Fibroblast of lung (primary cell): Measurements from ENCODE around the gene TBK1. TPM values are rescaled to one million over a fixed set of nuclear protein-coding genes. Genes with fewer than 3 reads are reported as not detected.

Experiments used
- DNase-seq, 2 donors: peaks; one replicate each; pipeline versions ENCODE4 v3.0.0 to v3.0.0-alpha.2; 2010; ENCODE audit warnings: low read depth in 2 of 2
- H2AFZ ChIP-seq: 2 replicates; pipeline ENCODE4 v1.5.1; 2012; ENCODE audit warnings: low read length, control low read depth, inconsistent platforms
- H3K27ac ChIP-seq: 2 replicates; pipeline ENCODE4 v1.5.1; 2011; ENCODE audit warnings: low read length, control low read depth; ENCODE audit not compliant: insufficient read depth
- H3K27me3 ChIP-seq: 2 replicates; pipeline ENCODE4 v1.5.1; 2011; ENCODE audit warnings: mild to moderate bottlenecking, low read length; ENCODE audit not compliant: control insufficient read depth, insufficient read depth
- H3K36me3 ChIP-seq: 2 replicates; pipeline ENCODE4 v1.5.1; 2011; ENCODE audit warnings: low read length; ENCODE audit not compliant: control insufficient read depth, insufficient read depth
- H3K4me1 ChIP-seq: 2 replicates; pipeline ENCODE4 v1.5.1; 2011; ENCODE audit warnings: low read length; ENCODE audit not compliant: control insufficient read depth, insufficient read depth; ENCODE audit errors: extremely low read depth
- H3K4me2 ChIP-seq: 2 replicates; pipeline ENCODE4 v1.5.1; 2011; ENCODE audit warnings: low read length, control low read depth; ENCODE audit not compliant: insufficient read depth; ENCODE audit errors: extremely low read depth
- H3K4me3 ChIP-seq, 4 experiments: fragments of 200-600 bp in 1 of 4; sonication (generic) in 1 of 4; replicated peaks in 1 of 4; 2 replicates each; pipeline ENCODE4 v1.5.1; 2011 to 2016; ENCODE audit warnings: low read length in 4 of 4, low read depth in 3 of 4, mild to moderate bottlenecking in 3 of 4, control low read depth in 2 of 4, inconsistent platforms in 1 of 4, mixed read lengths in 1 of 4; ENCODE audit not compliant: insufficient read depth in 1 of 4; ENCODE audit errors: control extremely low read depth in 1 of 4
- H3K79me2 ChIP-seq: 2 replicates; pipeline ENCODE4 v1.5.1; 2012; ENCODE audit warnings: mild to moderate bottlenecking, low read length, inconsistent platforms; ENCODE audit not compliant: control insufficient read depth, insufficient read depth
- H3K9ac ChIP-seq: 2 replicates; pipeline ENCODE4 v1.5.1; 2011; ENCODE audit warnings: mild to moderate bottlenecking, low read length, control low read depth; ENCODE audit not compliant: insufficient read depth
- H3K9me3 ChIP-seq: 2 replicates; pipeline ENCODE4 v1.5.1; 2012; ENCODE audit warnings: low read depth, low read length; ENCODE audit not compliant: control insufficient read depth, insufficient read depth
- H4K20me1 ChIP-seq: 2 replicates; pipeline ENCODE4 v1.5.1; 2011; ENCODE audit warnings: low read length; ENCODE audit not compliant: control insufficient read depth, insufficient read depth; ENCODE audit errors: extremely low read depth
- CTCF ChIP-seq, 2 donors: IDR thresholded peaks in 1 of 2; conservative IDR thresholded peaks in 1 of 2; 1 replicate in 1 of 2; 2 replicates in 1 of 2; pipeline ENCODE4 v1.5.1; 2011 to 2012; ENCODE audit warnings: low read length in 2 of 2, control low read depth in 1 of 2, inconsistent platforms in 1 of 2, low read depth in 1 of 2, mild to moderate bottlenecking in 1 of 2
- EZH2 ChIP-seq: IDR thresholded peaks from 2 replicates; pipeline ENCODE4 v1.5.1; 2012; ENCODE audit warnings: low read length, control low read depth, mild to moderate bottlenecking; ENCODE audit errors: missing control alignments
- polyA plus RNA-seq, 2 donors: library from polyadenylated mRNA; depleted of rRNA in 1 of 2; stranded (reverse) in 1 of 2; unstranded in 1 of 2; fragments of >200 nt; gene quantifications; 2 replicates each; pipeline ENCODE4 v1.2.1, GENCODE V29; 2011 to 2012; ENCODE audit warnings: missing spikeins in 1 of 2
- total RNA-seq: library from RNA; depleted of rRNA; stranded (reverse); fragments of >200 nt; gene quantifications from 2 replicates; pipeline ENCODE4 v1.2.1, GENCODE V29; 2014

The TBK1 gene
- total and polyA plus RNA-seq, 2 donors (not counting 1 experiment from before 2014, with no cell fraction given), result 26.5 to 42.9 TPM

DNA sequence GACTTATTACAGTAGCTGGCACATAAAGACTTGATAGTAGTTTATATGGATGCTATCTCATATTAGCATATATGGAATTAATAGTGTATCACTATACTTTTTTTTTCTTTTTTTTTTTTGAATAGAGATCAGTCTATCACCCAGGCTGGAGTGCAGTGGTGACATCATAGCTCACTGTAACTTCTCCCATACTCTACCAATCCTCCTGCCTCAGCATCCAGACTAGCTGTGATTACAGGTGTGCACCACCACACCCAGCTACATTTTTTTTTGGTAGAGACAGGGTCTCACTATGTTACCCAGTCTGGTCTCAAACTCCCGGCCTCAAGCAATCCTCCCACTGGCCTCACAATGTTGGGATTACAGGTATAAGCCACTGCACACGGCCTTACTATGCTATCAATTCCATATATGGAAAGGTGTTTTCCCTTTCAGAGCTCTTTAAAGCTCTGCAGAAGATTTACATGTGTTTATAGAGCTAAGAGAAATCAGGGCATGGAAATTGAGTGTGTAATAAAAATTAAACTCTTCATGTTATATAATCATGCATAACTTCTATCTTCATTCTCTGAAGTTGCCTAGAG, 1.8 kb upstream of the TBK1 start:
- no peak overlapping the region for H3K27ac ChIP-seq

GRCh38 chr12:64450711-64451486, 1.0 kb upstream of the TBK1 start:
- peak; percentile 19 to 21 for DNase-seq
- peak overlapping the region; percentile 85 to 98 (median 94) for H3K4me3 ChIP-seq
- H3K9ac ChIP-seq, result no peak overlapping the region
- peaks cover 3% of the 10 kb centered on the region for H3K36me3 ChIP-seq
- H3K27me3 ChIP-seq, result no peaks in the 10 kb centered on the region
- H3K9me3 ChIP-seq, result no peaks in the 10 kb centered on the region
- H3K79me2 ChIP-seq, result peaks cover 31% of the 10 kb centered on the region
- no peaks in the 10 kb centered on the region for H4K20me1 ChIP-seq
- peak overlapping the region; percentile 77 for H3K4me2 ChIP-seq
- H3K27ac ChIP-seq, result peak overlapping the region; percentile 100
- H2AFZ ChIP-seq, result no peak overlapping the region
- no peak for TF ChIP-seq EZH2
- TF ChIP-seq CTCF (conservative IDR thresholded peaks at IDR 0.05 in 1 of 2, IDR thresholded peaks at IDR 0.05 in 1 of 2; ENCODE audit: low read depth in 1 of 2, low read length in 2 of 2), result no peak
- peaks cover 2% of the 10 kb centered on the region for H3K4me1 ChIP-seq

More for the DNA sequence above, 1.8 kb upstream of the TBK1 start:
- H3K27me3 ChIP-seq, result no peaks in the 10 kb centered on the region
- no peak overlapping the region for H2AFZ ChIP-seq
- peaks cover 24% of the 10 kb centered on the region for H3K79me2 ChIP-seq
- no peak overlapping the region for H3K4me2 ChIP-seq
- no peak for TF ChIP-seq CTCF (conservative IDR thresholded peaks at IDR 0.05 in 1 of 2, IDR thresholded peaks at IDR 0.05 in 1 of 2; ENCODE audit: low read depth in 1 of 2, low read length in 2 of 2)
- TF ChIP-seq EZH2, result no peak
- no peaks in the 10 kb centered on the region for H3K9me3 ChIP-seq
- no peaks in the 10 kb centered on the region for H3K4me1 ChIP-seq
- no peaks in the 10 kb centered on the region for H4K20me1 ChIP-seq
- DNase-seq, result no peak
- H3K4me3 ChIP-seq, result no peak overlapping the region
- no peak overlapping the region for H3K9ac ChIP-seq
- peaks cover 3% of the 10 kb centered on the region for H3K36me3 ChIP-seq

DNA sequence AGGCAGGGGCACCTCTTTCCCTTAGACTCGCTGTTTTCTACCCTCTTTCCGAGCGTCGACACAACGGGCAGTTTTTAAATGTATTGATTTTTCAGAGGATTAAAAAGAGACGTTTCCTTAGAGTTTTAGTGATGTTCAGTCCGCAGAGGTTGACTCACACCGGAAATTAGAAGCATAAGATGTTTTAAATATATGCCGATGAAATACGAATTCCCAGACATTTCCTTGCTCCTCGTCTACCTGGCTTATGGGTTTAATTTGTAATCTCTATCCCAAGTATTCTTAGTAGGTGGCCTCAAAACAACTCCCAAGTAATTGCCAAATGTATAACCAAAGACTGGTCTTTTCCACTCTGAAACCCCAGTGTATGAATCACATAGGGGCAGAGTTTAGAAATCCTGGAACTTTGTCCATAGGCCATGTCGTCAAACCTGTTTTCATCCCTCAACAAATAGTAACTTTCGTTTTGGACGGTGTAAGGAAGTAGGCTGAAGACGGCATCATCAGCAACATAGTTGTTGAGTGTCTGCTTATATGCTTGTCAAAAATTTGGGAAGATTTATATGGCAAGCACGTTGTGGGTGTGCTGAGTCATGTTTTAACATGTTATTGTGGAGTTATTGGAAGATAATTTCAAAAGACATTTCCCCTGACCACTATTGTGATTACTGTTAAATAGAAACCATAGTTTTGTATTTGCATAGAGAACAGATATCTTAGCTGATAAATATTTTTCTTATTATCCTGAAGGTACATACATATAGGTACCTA, 824 bp downstream of the TBK1 start:
- H4K20me1 ChIP-seq, result no peaks in the 10 kb centered on the region
- peak; percentile 88 to 90 for DNase-seq
- peak overlapping the region; percentile 100 for H3K27ac ChIP-seq
- peak overlapping the region; percentile 98 for H3K9ac ChIP-seq
- H3K4me1 ChIP-seq, result peaks cover 5% of the 10 kb centered on the region
- peak overlapping the region; percentile 92 for H3K4me2 ChIP-seq
- no peak for TF ChIP-seq CTCF (conservative IDR thresholded peaks at IDR 0.05 in 1 of 2, IDR thresholded peaks at IDR 0.05 in 1 of 2; ENCODE audit: low read depth in 1 of 2, low read length in 2 of 2)
- no peak for TF ChIP-seq EZH2
- no peak overlapping the region for H2AFZ ChIP-seq
- H3K9me3 ChIP-seq, result no peaks in the 10 kb centered on the region
- H3K36me3 ChIP-seq, result no peaks in the 10 kb centered on the region
- H3K79me2 ChIP-seq, result peaks cover 48% of the 10 kb centered on the region
- H3K27me3 ChIP-seq, result no peaks in the 10 kb centered on the region
- peak overlapping the region; percentile 93 to 98 (median 96) for H3K4me3 ChIP-seq
